Measurements from ENCODE around the gene CACNA2D3.

DNA sequence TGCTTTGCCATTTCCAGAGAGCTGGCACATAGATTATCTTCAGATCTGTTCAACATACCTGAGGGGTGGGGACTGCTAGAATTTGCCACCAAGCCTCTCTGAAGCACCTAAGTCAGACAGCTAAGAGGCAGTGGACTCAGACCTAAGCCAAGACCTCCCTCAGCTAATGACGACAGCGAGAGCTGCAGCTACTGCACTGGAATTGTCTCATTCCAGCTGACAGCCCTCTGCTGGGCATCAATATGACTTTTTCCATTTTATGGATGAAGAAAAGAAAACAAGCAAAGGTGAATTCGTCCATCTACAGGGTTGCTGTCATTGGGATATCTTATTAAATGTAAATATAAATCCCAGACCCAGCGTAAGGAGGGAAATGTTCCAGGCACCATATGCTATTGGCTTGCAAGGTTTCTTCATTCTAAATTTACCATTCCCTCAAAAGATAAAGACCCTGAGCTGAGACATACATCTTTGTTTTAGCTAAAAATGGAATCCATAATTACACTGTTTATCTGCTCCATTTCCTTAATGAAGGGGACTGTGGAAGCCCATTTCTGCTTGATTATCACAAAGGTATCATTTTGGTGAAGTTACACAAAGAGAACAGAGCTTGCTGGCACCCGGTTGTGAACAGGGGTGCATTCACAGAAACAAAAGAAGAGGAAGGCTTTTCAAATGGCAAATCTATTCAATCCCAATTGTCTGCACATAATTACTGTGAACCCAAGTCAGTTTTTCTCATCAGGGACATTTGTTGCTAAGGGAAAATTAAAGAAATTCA, 891.0 kb downstream of the CACNA2D3 start:
- TF ChIP-seq, protein P1, sequence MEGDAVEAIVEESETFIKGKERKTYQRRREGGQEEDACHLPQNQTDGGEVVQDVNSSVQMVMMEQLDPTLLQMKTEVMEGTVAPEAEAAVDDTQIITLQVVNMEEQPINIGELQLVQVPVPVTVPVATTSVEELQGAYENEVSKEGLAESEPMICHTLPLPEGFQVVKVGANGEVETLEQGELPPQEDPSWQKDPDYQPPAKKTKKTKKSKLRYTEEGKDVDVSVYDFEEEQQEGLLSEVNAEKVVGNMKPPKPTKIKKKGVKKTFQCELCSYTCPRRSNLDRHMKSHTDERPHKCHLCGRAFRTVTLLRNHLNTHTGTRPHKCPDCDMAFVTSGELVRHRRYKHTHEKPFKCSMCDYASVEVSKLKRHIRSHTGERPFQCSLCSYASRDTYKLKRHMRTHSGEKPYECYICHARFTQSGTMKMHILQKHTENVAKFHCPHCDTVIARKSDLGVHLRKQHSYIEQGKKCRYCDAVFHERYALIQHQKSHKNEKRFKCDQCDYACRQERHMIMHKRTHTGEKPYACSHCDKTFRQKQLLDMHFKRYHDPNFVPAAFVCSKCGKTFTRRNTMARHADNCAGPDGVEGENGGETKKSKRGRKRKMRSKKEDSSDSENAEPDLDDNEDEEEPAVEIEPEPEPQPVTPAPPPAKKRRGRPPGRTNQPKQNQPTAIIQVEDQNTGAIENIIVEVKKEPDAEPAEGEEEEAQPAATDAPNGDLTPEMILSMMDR (IDR thresholded peaks at IDR 0.05; ENCODE audit: insufficient read depth, low read depth, low read length), result peak; percentile 41
- TF ChIP-seq EZH2 (IDR thresholded peaks at IDR 0.05; ENCODE audit: insufficient read depth, low read length), result no peak
